HEK293 (cell line): ENCODE measurements around the gene FAM89B.

ENCODE experiments used
- CTCF ChIA-PET: fragments of 350-600 bp; formaldehyde crosslinking; extraction: SDS; loops from one replicate; lab custom pipeline; 2021; ENCODE audit warnings: antibody characterized with exemption; lab: Yijun Ruan, JAX
- POLR2A ChIA-PET: fragments of 300-600 bp; formaldehyde crosslinking; extraction: SDS; loops from one replicate; lab custom pipeline; 2020; ENCODE audit warnings: antibody characterized with exemption, inconsistent platforms; lab: Yijun Ruan, JAX
- H3K27ac ChIP-seq: fragments of 200-500 bp; sonication (Bioruptor generic); 2 replicates; pipeline ENCODE4 v1.5.1; 2014; ENCODE audit warnings: low read depth, low read length, control low read depth, inconsistent platforms; ENCODE audit errors: extremely low read depth
- H3K36me3 ChIP-seq, 2 experiments: fragments of 200-500 bp in 1 of 2; sonication (Bioruptor generic) in 1 of 2; 1 replicate in 1 of 2; 2 replicates in 1 of 2; pipeline ENCODE4 v1.5.1; 2014 to 2017; ENCODE audit warnings: inconsistent platforms in 2 of 2, low read length in 2 of 2; ENCODE audit not compliant: control insufficient read depth in 2 of 2, insufficient read depth in 1 of 2
- H3K4me1 ChIP-seq: fragments of 200-500 bp; sonication (Bioruptor generic); 2 replicates; pipeline ENCODE4 v1.5.1; 2014; ENCODE audit warnings: mild to moderate bottlenecking, low read length, inconsistent platforms; ENCODE audit not compliant: control insufficient read depth, insufficient read depth
- H3K4me3 ChIP-seq: 2 replicates; pipeline ENCODE4 v1.5.1; 2011; ENCODE audit warnings: low read depth, mild to moderate bottlenecking, control low read depth, low read length, moderate library complexity
- H3K9me3 ChIP-seq: fragments of 200-500 bp; sonication (Bioruptor generic); 2 replicates; pipeline ENCODE4 v1.5.1; 2014; ENCODE audit warnings: low read depth, low read length, inconsistent platforms; ENCODE audit not compliant: control insufficient read depth, insufficient read depth
- GLI2 ChIP-seq: fragments of 450-650 bp; formaldehyde crosslinking; IDR thresholded peaks from 2 replicates; pipeline ENCODE4; 2017; ENCODE audit warnings: missing biosample characterization, missing genetic modification characterization, low read depth, borderline replicate concordance
- KLF8 ChIP-seq: fragments of 450-650 bp; formaldehyde crosslinking; IDR thresholded peaks from 2 replicates; pipeline ENCODE4 v1.5.1; 2016; ENCODE audit warnings: missing biosample characterization, missing genetic modification characterization
- PRDM10 ChIP-seq: fragments of 450-650 bp; formaldehyde crosslinking; IDR thresholded peaks from 2 replicates; pipeline ENCODE4 v1.5.1; 2016; ENCODE audit warnings: missing biosample characterization, missing genetic modification characterization
- REST ChIP-seq: fragments of 450-650 bp; formaldehyde crosslinking; IDR thresholded peaks from 2 replicates; pipeline ENCODE4 v1.5.1; 2016; ENCODE audit warnings: missing biosample characterization, missing genetic modification characterization
- SETDB1 ChIP-seq: IDR thresholded peaks from one replicate; pipeline ENCODE4 v1.6.1; 2017; ENCODE audit warnings: mild to moderate bottlenecking, low read length, moderate library complexity, mixed read lengths; ENCODE audit not compliant: insufficient read length
- SP3 ChIP-seq: fragments of 450-650 bp; formaldehyde crosslinking; IDR thresholded peaks from 2 replicates; pipeline ENCODE4 v1.5.1; 2016; ENCODE audit warnings: missing biosample characterization, missing genetic modification characterization
- ZBTB17 ChIP-seq: fragments of 450-650 bp; formaldehyde crosslinking; IDR thresholded peaks from 2 replicates; pipeline ENCODE4 v1.5.1; 2016; ENCODE audit warnings: missing biosample characterization, missing genetic modification characterization
- ZBTB48 ChIP-seq: fragments of 450-650 bp; formaldehyde crosslinking; IDR thresholded peaks from 2 replicates; pipeline ENCODE4 v1.5.1; 2016; ENCODE audit warnings: missing biosample characterization, missing genetic modification characterization
- ZNF121 ChIP-seq: fragments of 450-650 bp; formaldehyde crosslinking; IDR thresholded peaks from 2 replicates; pipeline ENCODE4 v1.5.1; 2016; ENCODE audit warnings: missing biosample characterization, missing genetic modification characterization
- ZNF140 ChIP-seq: fragments of 450-650 bp; formaldehyde crosslinking; IDR thresholded peaks from 2 replicates; pipeline ENCODE4 v1.5.1; 2016; ENCODE audit warnings: missing biosample characterization, missing genetic modification characterization
- ZNF16 ChIP-seq: fragments of 450-650 bp; formaldehyde crosslinking; IDR thresholded peaks from 2 replicates; pipeline ENCODE4 v1.5.1; 2016; ENCODE audit warnings: low read depth, missing biosample characterization, missing genetic modification characterization
- ZNF521 ChIP-seq: fragments of 450-650 bp; formaldehyde crosslinking; IDR thresholded peaks from 2 replicates; pipeline ENCODE4 v1.5.1; 2017; ENCODE audit warnings: missing biosample characterization, mild to moderate bottlenecking, missing genetic modification characterization
- ZNF549 ChIP-seq: fragments of 450-650 bp; IDR thresholded peaks from 2 replicates; pipeline ENCODE4 v1.5.1; 2018; ENCODE audit warnings: missing biosample characterization, missing genetic modification characterization, mild to moderate bottlenecking, inconsistent platforms, moderate library complexity
- ZNF600 ChIP-seq: fragments of 450-650 bp; formaldehyde crosslinking; IDR thresholded peaks from 2 replicates; pipeline ENCODE4 v1.5.1; 2016; ENCODE audit warnings: missing biosample characterization, missing genetic modification characterization
- ZSCAN30 ChIP-seq: fragments of 450-650 bp; IDR thresholded peaks from 2 replicates; pipeline ENCODE4 v1.5.1; 2018; ENCODE audit warnings: missing biosample characterization, mild to moderate bottlenecking, missing genetic modification characterization, moderate library complexity
- TF ChIP-seq, protein P1 (sequence below): fragments of 450-650 bp; formaldehyde crosslinking; IDR thresholded peaks from 2 replicates; pipeline ENCODE4 v1.5.1; 2016; ENCODE audit warnings: missing biosample characterization, missing genetic modification characterization
- TF ChIP-seq, protein P2 (sequence below): fragments of 450-650 bp; formaldehyde crosslinking; IDR thresholded peaks from 2 replicates; pipeline ENCODE4; 2016; ENCODE audit warnings: missing biosample characterization, missing genetic modification characterization
- TF ChIP-seq, protein P3 (sequence below): fragments of 450-650 bp; formaldehyde crosslinking; IDR thresholded peaks from 2 replicates; pipeline ENCODE4 v1.5.1; 2016; ENCODE audit warnings: missing biosample characterization, missing genetic modification characterization

Gene FAM89B

DNA sequence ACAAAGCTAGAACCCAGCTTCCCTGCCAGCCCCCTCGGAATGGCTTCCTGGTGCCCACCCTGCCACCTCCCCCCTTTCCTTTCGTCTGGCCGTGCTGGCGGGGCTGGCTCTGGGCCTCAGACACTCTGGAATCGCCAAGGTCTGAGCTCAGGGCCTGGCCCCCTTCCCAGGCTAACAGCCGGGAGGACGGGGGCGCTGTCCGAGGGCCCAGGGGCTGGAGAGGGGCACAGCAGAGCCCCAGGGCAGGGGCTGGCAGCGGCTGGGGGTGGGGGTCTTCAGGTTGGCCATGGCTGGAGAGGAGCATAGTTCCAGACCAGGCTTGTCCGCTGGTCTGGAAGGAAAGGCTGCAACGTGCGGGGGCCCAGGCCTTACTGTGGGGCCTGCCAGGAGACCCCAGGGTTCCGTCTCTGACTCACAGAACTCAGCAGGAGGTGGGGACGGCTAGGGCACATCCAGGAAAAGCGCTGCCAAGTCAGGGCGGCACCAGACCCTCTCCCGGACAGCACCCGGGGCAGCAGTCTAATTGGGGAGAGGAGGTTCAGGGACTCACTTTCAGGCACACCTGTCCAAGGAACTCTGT is 13.3 kb upstream of the FAM89B start (continued):
- TF ChIP-seq, protein P1, sequence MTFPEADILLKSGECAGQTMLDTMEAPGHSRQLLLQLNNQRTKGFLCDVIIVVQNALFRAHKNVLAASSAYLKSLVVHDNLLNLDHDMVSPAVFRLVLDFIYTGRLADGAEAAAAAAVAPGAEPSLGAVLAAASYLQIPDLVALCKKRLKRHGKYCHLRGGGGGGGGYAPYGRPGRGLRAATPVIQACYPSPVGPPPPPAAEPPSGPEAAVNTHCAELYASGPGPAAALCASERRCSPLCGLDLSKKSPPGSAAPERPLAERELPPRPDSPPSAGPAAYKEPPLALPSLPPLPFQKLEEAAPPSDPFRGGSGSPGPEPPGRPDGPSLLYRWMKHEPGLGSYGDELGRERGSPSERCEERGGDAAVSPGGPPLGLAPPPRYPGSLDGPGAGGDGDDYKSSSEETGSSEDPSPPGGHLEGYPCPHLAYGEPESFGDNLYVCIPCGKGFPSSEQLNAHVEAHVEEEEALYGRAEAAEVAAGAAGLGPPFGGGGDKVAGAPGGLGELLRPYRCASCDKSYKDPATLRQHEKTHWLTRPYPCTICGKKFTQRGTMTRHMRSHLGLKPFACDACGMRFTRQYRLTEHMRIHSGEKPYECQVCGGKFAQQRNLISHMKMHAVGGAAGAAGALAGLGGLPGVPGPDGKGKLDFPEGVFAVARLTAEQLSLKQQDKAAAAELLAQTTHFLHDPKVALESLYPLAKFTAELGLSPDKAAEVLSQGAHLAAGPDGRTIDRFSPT (tag by site-specific recombination), result peak; percentile 59; the same call in 1 of the 2 replicates
- no peak for TF ChIP-seq KLF8
- no peak for TF ChIP-seq ZSCAN30 (tag by site-specific recombination)
- TF ChIP-seq REST (tag by site-specific recombination), result peak; percentile 17; the same call in 1 of the 2 replicates
- no peak for TF ChIP-seq ZNF549 (tag by site-specific recombination)
- TF ChIP-seq ZNF521 (tag by site-specific recombination), result no peak
- no peak for TF ChIP-seq SP3
- TF ChIP-seq ZNF140 (tag by site-specific recombination), result no peak
- TF ChIP-seq ZBTB48 (tag by site-specific recombination), result no peak; the same call in 1 of the 2 replicates
- TF ChIP-seq, protein P2, sequence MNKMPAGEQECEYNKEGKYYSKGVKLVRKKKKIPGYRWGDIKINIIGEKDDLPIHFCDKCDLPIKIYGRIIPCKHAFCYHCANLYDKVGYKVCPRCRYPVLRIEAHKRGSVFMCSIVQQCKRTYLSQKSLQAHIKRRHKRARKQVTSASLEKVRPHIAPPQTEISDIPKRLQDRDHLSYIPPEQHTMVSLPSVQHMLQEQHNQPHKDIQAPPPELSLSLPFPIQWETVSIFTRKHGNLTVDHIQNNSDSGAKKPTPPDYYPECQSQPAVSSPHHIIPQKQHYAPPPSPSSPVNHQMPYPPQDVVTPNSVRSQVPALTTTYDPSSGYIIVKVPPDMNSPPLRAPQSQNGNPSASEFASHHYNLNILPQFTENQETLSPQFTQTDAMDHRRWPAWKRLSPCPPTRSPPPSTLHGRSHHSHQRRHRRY, result no peak
- TF ChIP-seq GLI2, result no peak

- POLR2A ChIA-PET, result interaction anchor here (0.9 to 4.1 kb wide), 8 partner anchors 11 to 137 kb away, joined by 3 to 41 read pairs (median 10); partner anchors contain the start of genes EHBP1L1, FAM89B, NEAT1 and SCYL1
- H3K36me3 ChIP-seq, result peaks cover 0 to under 1% of the 10 kb centered on the region in 2 experiments; a peak in 1 of 3 replicates
- peak overlapping the region; percentile 81; the same call in 1 of the 2 replicates for H3K27ac ChIP-seq
- CTCF ChIA-PET, result interaction anchor here (0.5 to 5.3 kb wide), 6 partner anchors 8 to 231 kb away, joined by 3 to 44 read pairs (median 4); partner anchors contain the start of genes FAM89B and ZNRD2
- no peak for TF ChIP-seq ZNF600
- peak; percentile 69; the same call in 1 of the 2 replicates for TF ChIP-seq ZNF16 (tag by site-specific recombination)
- peak; percentile 69; the same call in 1 of the 2 replicates for TF ChIP-seq ZBTB17
- no peak for TF ChIP-seq SETDB1
- peaks cover 19% of the 10 kb centered on the region for H3K4me1 ChIP-seq
- H3K9me3 ChIP-seq, result no peaks in the 10 kb centered on the region
- H3K4me3 ChIP-seq, result no peak overlapping the region
These were observed 12.8 kb upstream of the FAM89B start for GRCh38 chr11:65559535-65559934.

- peaks cover 19% of the 10 kb centered on the region for H3K4me1 ChIP-seq
- peak overlapping the region; percentile 34; the same call in 1 of the 2 replicates for H3K27ac ChIP-seq
- no peak overlapping the region for H3K4me3 ChIP-seq
- H3K9me3 ChIP-seq, result no peaks in the 10 kb centered on the region
- POLR2A ChIA-PET, result interaction anchor here (1.2 to 4.1 kb wide), 8 partner anchors 10 to 137 kb away, joined by 4 to 41 read pairs (median 10); partner anchors contain the start of genes FAM89B, NEAT1, SCYL1 and ZNRD2
- CTCF ChIA-PET, result interaction anchor here (0.6 to 5.3 kb wide), 6 partner anchors 12 to 231 kb away, joined by 3 to 44 read pairs (median 6); partner anchors contain the start of genes FAM89B and ZNRD2
- no peaks in the 10 kb centered on the region for H3K36me3 ChIP-seq
- TF ChIP-seq, protein P3, sequence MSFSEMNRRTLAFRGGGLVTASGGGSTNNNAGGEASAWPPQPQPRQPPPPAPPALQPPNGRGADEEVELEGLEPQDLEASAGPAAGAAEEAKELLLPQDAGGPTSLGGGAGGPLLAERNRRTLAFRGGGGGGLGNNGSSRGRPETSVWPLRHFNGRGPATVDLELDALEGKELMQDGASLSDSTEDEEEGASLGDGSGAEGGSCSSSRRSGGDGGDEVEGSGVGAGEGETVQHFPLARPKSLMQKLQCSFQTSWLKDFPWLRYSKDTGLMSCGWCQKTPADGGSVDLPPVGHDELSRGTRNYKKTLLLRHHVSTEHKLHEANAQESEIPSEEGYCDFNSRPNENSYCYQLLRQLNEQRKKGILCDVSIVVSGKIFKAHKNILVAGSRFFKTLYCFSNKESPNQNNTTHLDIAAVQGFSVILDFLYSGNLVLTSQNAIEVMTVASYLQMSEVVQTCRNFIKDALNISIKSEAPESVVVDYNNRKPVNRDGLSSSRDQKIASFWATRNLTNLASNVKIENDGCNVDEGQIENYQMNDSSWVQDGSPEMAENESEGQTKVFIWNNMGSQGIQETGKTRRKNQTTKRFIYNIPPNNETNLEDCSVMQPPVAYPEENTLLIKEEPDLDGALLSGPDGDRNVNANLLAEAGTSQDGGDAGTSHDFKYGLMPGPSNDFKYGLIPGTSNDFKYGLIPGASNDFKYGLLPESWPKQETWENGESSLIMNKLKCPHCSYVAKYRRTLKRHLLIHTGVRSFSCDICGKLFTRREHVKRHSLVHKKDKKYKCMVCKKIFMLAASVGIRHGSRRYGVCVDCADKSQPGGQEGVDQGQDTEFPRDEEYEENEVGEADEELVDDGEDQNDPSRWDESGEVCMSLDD (tag by site-specific recombination), result 0 out of 2 replicates have a peak, but pooled peaks have one; percentile 15
- TF ChIP-seq ZNF121 (tag by site-specific recombination) (no peak), PRDM10 (tag by site-specific recombination) (0 out of 2 replicates have a peak, but pooled peaks have one; percentile 50)
These were observed 12.3 kb upstream of the FAM89B start for GRCh38 chr11:65559951-65560537.
